ENCODE measurements around the gene CAPZB. TPM values are rescaled to one million over a fixed set of nuclear protein-coding genes. Genes with fewer than 3 reads are reported as not detected.

The CAPZB gene
- total RNA-seq, 1 experiment from 2014 or later, result 141 TPM

GRCh38 chr1:19330449-19331135 is 154.7 kb downstream of the CAPZB start:
- DNase-seq (ENCODE audit: low read depth), result no peak

GRCh38 chr1:19329611-19330010 is 155.7 kb downstream of the CAPZB start:
- no peak for DNase-seq (ENCODE audit: low read depth)

GRCh38 chr1:19329188-19329587 is 156.2 kb downstream of the CAPZB start:
- no peak for DNase-seq (ENCODE audit: low read depth)

- no peak for DNase-seq (ENCODE audit: low read depth)
Observed at GRCh38 chr1:19328486-19328885, 156.9 kb downstream of the CAPZB start.

GRCh38 chr1:19327736-19328135 is 157.6 kb downstream of the CAPZB start:
- no peak for DNase-seq (ENCODE audit: low read depth)

GRCh38 chr1:19327301-19327700 is 158.0 kb downstream of the CAPZB start:
- no peak for DNase-seq (ENCODE audit: low read depth)

- DNase-seq (ENCODE audit: low read depth), result no peak
Observed at GRCh38 chr1:19326748-19327065, 158.6 kb downstream of the CAPZB start.

- DNase-seq (ENCODE audit: low read depth), result no peak
Observed at GRCh38 chr1:19325958-19326747, 159.2 kb downstream of the CAPZB start.

- DNase-seq (ENCODE audit: low read depth), result no peak
Observed at GRCh38 chr1:19325368-19325957, 159.9 kb downstream of the CAPZB start.

- no peak for DNase-seq (ENCODE audit: low read depth)
Observed at GRCh38 chr1:19324665-19324990, 160.7 kb downstream of the CAPZB start.

GRCh38 chr1:19323987-19324664 is 161.2 kb downstream of the CAPZB start:
- DNase-seq (ENCODE audit: low read depth), result no peak

GRCh38 chr1:19322481-19322880 is 162.9 kb downstream of the CAPZB start:
- DNase-seq (ENCODE audit: low read depth), result no peak

- no peak for DNase-seq (ENCODE audit: low read depth)
Observed at GRCh38 chr1:19321071-19321470, 164.3 kb downstream of the CAPZB start.

- DNase-seq (ENCODE audit: low read depth), result no peak
Observed at GRCh38 chr1:19319196-19319595, 166.1 kb downstream of the CAPZB start.

GRCh38 chr1:19317126-19317910 is 168.0 kb downstream of the CAPZB start:
- no peak for DNase-seq (ENCODE audit: low read depth)

GRCh38 chr1:19315378-19316198 is 169.8 kb downstream of the CAPZB start:
- peak; percentile 81 for DNase-seq (ENCODE audit: low read depth)

- DNase-seq (ENCODE audit: low read depth), result no peak
Observed at GRCh38 chr1:19313961-19314882, 171.1 kb downstream of the CAPZB start.

GRCh38 chr1:19313636-19313959 is 171.7 kb downstream of the CAPZB start:
- no peak for DNase-seq (ENCODE audit: low read depth)

- no peak for DNase-seq (ENCODE audit: low read depth)
Observed at GRCh38 chr1:19312782-19313635, 172.3 kb downstream of the CAPZB start.

All from Daoy (cell line).